Activated naive CD8-positive, alpha-beta T cell treated with anti-CD3 and anti-CD28 coated beads, Interleukin-2, amount 50 U/mL, for 24 hours (primary cell): ENCODE results near the gene CEP85L.
"Not testable (repeated sequence)": the region's sequence is repeated elsewhere in the genome, so short reads cannot be mapped to it uniquely, and the experiment has no call there.

ENCODE experiments used
- ATAC-seq: fragments of 150-1000 bp; cut with Tn5 transposase; one replicate; pipeline ENCODE4 v1.10.0; 2021
- DNase-seq: peaks from one replicate; pipeline ENCODE4 v3.0.0; 2021
- H3K27ac Mint-ChIP-seq: one replicate; pipeline ENCODE4 v1.8.0; 2021; ENCODE audit warnings: mild to moderate bottlenecking, mixed read lengths
- H3K27me3 Mint-ChIP-seq: one replicate; pipeline ENCODE4 v1.8.0; 2021; ENCODE audit warnings: mixed read lengths
- H3K36me3 Mint-ChIP-seq: one replicate; pipeline ENCODE4 v1.8.0; 2021; ENCODE audit warnings: low read depth, mixed read lengths
- H3K4me1 Mint-ChIP-seq: one replicate; pipeline ENCODE4 v1.8.0; 2021; ENCODE audit warnings: mixed read lengths
- H3K4me3 Mint-ChIP-seq: one replicate; pipeline ENCODE4 v1.8.0; 2021; ENCODE audit warnings: mild to moderate bottlenecking, moderate library complexity, mixed read lengths
- H3K9me3 Mint-ChIP-seq: one replicate; pipeline ENCODE4 v1.8.0; 2021; ENCODE audit warnings: mixed read lengths

The CEP85L gene

GRCh38 chr6:118468682-118469465, 182.5 kb downstream of the CEP85L start:
- no peaks in the 10 kb centered on the region for H3K27me3 Mint-ChIP-seq
- DNase-seq, result no peak
- H3K36me3 Mint-ChIP-seq, result peaks cover 50% of the 10 kb centered on the region
- H3K4me1 Mint-ChIP-seq, result peaks cover 13% of the 10 kb centered on the region
- no peak overlapping the region for H3K27ac Mint-ChIP-seq
- no peak for ATAC-seq
- no peaks in the 10 kb centered on the region for H3K9me3 Mint-ChIP-seq
- no peak overlapping the region for H3K4me3 Mint-ChIP-seq

- ATAC-seq (peak; percentile 63), DNase-seq (no peak)
- Mint-ChIP-seq H3K36me3 (peaks cover 60% of the 10 kb centered on the region), H3K4me1 (peaks cover 13% of the 10 kb centered on the region), H3K27ac (peak overlapping the region; percentile 31), H3K4me3 (no peak overlapping the region), H3K27me3 (no peaks in the 10 kb centered on the region), H3K9me3 (no peaks in the 10 kb centered on the region)
Measured at GRCh38 chr6:118467181-118467580, 184.2 kb downstream of the CEP85L start.

GRCh38 chr6:118464620-118465019, 186.8 kb downstream of the CEP85L start:
- H3K9me3 Mint-ChIP-seq, result no peaks in the 10 kb centered on the region
- peaks cover 58% of the 10 kb centered on the region for H3K36me3 Mint-ChIP-seq
- no peak for ATAC-seq
- no peaks in the 10 kb centered on the region for H3K27me3 Mint-ChIP-seq
- H3K27ac Mint-ChIP-seq, result no peak overlapping the region
- no peak for DNase-seq
- H3K4me1 Mint-ChIP-seq, result peaks cover 13% of the 10 kb centered on the region
- no peak overlapping the region for H3K4me3 Mint-ChIP-seq

GRCh38 chr6:118460958-118461470, 190.4 kb downstream of the CEP85L start:
- Mint-ChIP-seq H3K36me3 (peaks cover 25% of the 10 kb centered on the region), H3K4me3 (no peak overlapping the region), H3K27ac (no peak overlapping the region), H3K9me3 (peaks cover 1% of the 10 kb centered on the region), H3K4me1 (peaks cover 4% of the 10 kb centered on the region), H3K27me3 (no peaks in the 10 kb centered on the region)
- ATAC-seq, result no peak
- no peak for DNase-seq

GRCh38 chr6:118456982-118457381, 194.4 kb downstream of the CEP85L start:
- Mint-ChIP-seq H3K9me3 (peaks cover 28% of the 10 kb centered on the region), H3K4me3 (no peak overlapping the region), H3K4me1 (no peaks in the 10 kb centered on the region), H3K27ac (no peak overlapping the region), H3K27me3 (no peaks in the 10 kb centered on the region), H3K36me3 (peaks cover 11% of the 10 kb centered on the region)
- ATAC-seq, result no peak
- DNase-seq, result no peak

GRCh38 chr6:118451839-118452238, 199.6 kb downstream of the CEP85L start:
- no peak for ATAC-seq
- H3K27me3 Mint-ChIP-seq, result no peaks in the 10 kb centered on the region
- H3K4me1 Mint-ChIP-seq, result no peaks in the 10 kb centered on the region
- peaks cover 23% of the 10 kb centered on the region for H3K36me3 Mint-ChIP-seq
- H3K9me3 Mint-ChIP-seq, result peaks cover 56% of the 10 kb centered on the region
- no peak overlapping the region for H3K4me3 Mint-ChIP-seq
- DNase-seq, result no peak
- no peak overlapping the region for H3K27ac Mint-ChIP-seq

GRCh38 chr6:118444796-118445195, 206.6 kb downstream of the CEP85L start:
- H3K9me3 Mint-ChIP-seq, result peaks cover 59% of the 10 kb centered on the region

GRCh38 chr6:118436482-118436881, 214.9 kb downstream of the CEP85L start:
- H3K27me3 Mint-ChIP-seq, result no peaks in the 10 kb centered on the region
- DNase-seq (no peak), ATAC-seq (no peak)
- H3K4me3 Mint-ChIP-seq, result no peak overlapping the region
- H3K4me1 Mint-ChIP-seq, result no peaks in the 10 kb centered on the region
- H3K36me3 Mint-ChIP-seq, result peaks cover 14% of the 10 kb centered on the region
- peaks cover 29% of the 10 kb centered on the region for H3K9me3 Mint-ChIP-seq
- no peak overlapping the region for H3K27ac Mint-ChIP-seq

More at GRCh38 chr6:118444796-118445195, 206.6 kb downstream of the CEP85L start:
- Mint-ChIP-seq H3K36me3 (peaks cover 17% of the 10 kb centered on the region), H3K4me3 (no peak overlapping the region), H3K27ac (no peak overlapping the region), H3K4me1 (no peaks in the 10 kb centered on the region), H3K27me3 (no peaks in the 10 kb centered on the region)
- ATAC-seq, result no peak
- DNase-seq, result no peak

GRCh38 chr6:118434147-118434546, 217.2 kb downstream of the CEP85L start:
- not testable (repeated sequence) for H3K27ac Mint-ChIP-seq, ATAC-seq, DNase-seq, H3K4me1 Mint-ChIP-seq, H3K4me3 Mint-ChIP-seq, H3K27me3 Mint-ChIP-seq
- peaks cover 18% of the 10 kb centered on the region for H3K36me3 Mint-ChIP-seq
- peaks cover 16% of the 10 kb centered on the region for H3K9me3 Mint-ChIP-seq

- H3K9me3 Mint-ChIP-seq, result peaks cover 18% of the 10 kb centered on the region
- not testable (repeated sequence) for H3K4me3 Mint-ChIP-seq, H3K27me3 Mint-ChIP-seq, H3K27ac Mint-ChIP-seq, ATAC-seq, H3K4me1 Mint-ChIP-seq, DNase-seq
- H3K36me3 Mint-ChIP-seq, result peaks cover 28% of the 10 kb centered on the region
Measured at GRCh38 chr6:118421312-118421711, 230.1 kb downstream of the CEP85L start.

- no peaks in the 10 kb centered on the region for H3K27me3 Mint-ChIP-seq
- no peaks in the 10 kb centered on the region for H3K4me1 Mint-ChIP-seq
- H3K36me3 Mint-ChIP-seq, result peaks cover 16% of the 10 kb centered on the region
- H3K4me3 Mint-ChIP-seq, result no peak overlapping the region
- peak overlapping the region; percentile 5 for H3K27ac Mint-ChIP-seq
- ATAC-seq, result no peak
- DNase-seq, result no peak
- peaks cover 13% of the 10 kb centered on the region for H3K9me3 Mint-ChIP-seq
Measured at GRCh38 chr6:118419448-118420394, 231.7 kb downstream of the CEP85L start.
